Heart left ventricle (tissue), 16 donors: Measurements from ENCODE around the gene PDZD8. TPM values are rescaled to one million over a fixed set of nuclear protein-coding genes. Genes with fewer than 3 reads are reported as not detected.
A peak's percentile ranks its signal among the peaks of the same experiment; 100 is the strongest.

Source experiments
- ATAC-seq, 4 donors: fragments of 200-7000 bp; cut with Tn5 transposase; one replicate each; pipeline ENCODE4 v1.9.1; 2020 to 2022; ENCODE audit warnings: moderate library complexity in 4 of 4, mild to moderate bottlenecking in 3 of 4, moderate number of reproducible peaks in 1 of 4
- DNase-seq, 5 donors: peaks; one replicate each; pipeline ENCODE4 v3.0.0-alpha.2; 2020
- H3K27ac ChIP-seq, 12 donors: fragments of 200-600 bp; sonication (generic) in 4 of 12; one replicate each; pipeline versions ENCODE4 v1.5.0 to v1.8.0; 2016 to 2022; ENCODE audit warnings: mild to moderate bottlenecking in 2 of 12
- H3K27me3 ChIP-seq, 9 donors: fragments of 200-600 bp; sonication (generic) in 2 of 9; one replicate each; pipeline versions ENCODE4 v1.5.1 to v1.8.0; 2016 to 2022; ENCODE audit warnings: mild to moderate bottlenecking in 3 of 9
- H3K36me3 ChIP-seq, 9 donors: fragments of 200-600 bp; sonication (generic) in 2 of 9; one replicate each; pipeline versions ENCODE4 v1.5.0 to v1.8.0; 2018 to 2022; ENCODE audit warnings: mild to moderate bottlenecking in 2 of 9
- H3K4me1 ChIP-seq, 12 donors: fragments of 200-600 bp; sonication (generic) in 4 of 12; one replicate each; pipeline versions ENCODE4 v1.5.0 to v1.8.0; 2016 to 2022; ENCODE audit warnings: mild to moderate bottlenecking in 3 of 12
- H3K4me3 ChIP-seq, 12 donors: fragments of 200-600 bp; sonication (generic) in 4 of 12; one replicate each; pipeline versions ENCODE4 v1.5.0 to v1.8.0; 2017 to 2022; ENCODE audit warnings: mild to moderate bottlenecking in 9 of 12, moderate library complexity in 4 of 12
- H3K9me3 ChIP-seq, 12 donors: fragments of 200-600 bp; sonication (generic) in 4 of 12; one replicate each; pipeline versions ENCODE4 v1.5.0 to v1.8.0; 2016 to 2022; ENCODE audit warnings: mild to moderate bottlenecking in 1 of 12
- POLR2A ChIP-seq, 2 donors: fragments of 450-650 bp; IDR thresholded peaks; one replicate each; pipeline ENCODE4 v1.6.1; 2017; ENCODE audit warnings: antibody characterized with exemption in 2 of 2, mild to moderate bottlenecking in 2 of 2, moderate library complexity in 2 of 2
- WGBS, 4 donors: extraction: QIAGEN DNeasy Blood & Tissue Kit in 2 of 4; methylation state at CpG; one replicate each; pipeline versions ENCODE4 v1.1.5 to v1.1.7; 2013 to 2018; 5-methylcytosine and 5-hydroxymethylcytosine counted together
- intact Hi-C, 10 donors: fragments of 100-400 bp; cut with DNase I; formaldehyde crosslinking; loops; one replicate each; pipeline versions ENCODE4 v1.11.1 to v1.14.2; 2022
- polyA plus RNA-seq, 2 donors: library from polyadenylated mRNA; stranded (reverse); fragments of 200-250 nt; gene quantifications; one replicate each; pipeline ENCODE4 v1.2.3, GENCODE V29; 2013
- total RNA-seq, 9 donors: library from RNA; depleted of rRNA in 2 of 9; stranded (reverse); fragments of >200 nt in 2 of 9; fragmentation: NEBNext Ultra II Directional in 3 of 9; extraction: Animal tissue kit (Norgen Biotek cat#: 25700) in 3 of 9; gene quantifications; one replicate each; pipeline versions ENCODE4 v1.1.0 to v1.2.4, GENCODE V29; 2016 to 2023
- TF ChIP-seq, protein P1 (sequence below), 12 donors: fragments of 200-600 bp; sonication (generic) in 4 of 12; IDR thresholded peaks; one replicate each; pipeline versions ENCODE4 v1.5.0 to v1.8.0; 2018 to 2022; ENCODE audit warnings: antibody characterized with exemption in 12 of 12, mild to moderate bottlenecking in 5 of 12
- donor health status: ischemic (EF 13 %, LVEDD 7.1; RV severe dilation, severe dysfunction).
- donor health status: healthy with polysubstance abuse.
- donor health status: DM: no; HTN: yes; CAD: no.
- donor health status: DM: no; HTN: no; CAD: no.
- donor health status: ischemic (EF 25% LVEDD 6.9; RV normal size, moderate dysfunction).
- donor health status: ischemic (EF 25% LVEDD 5.7; RV mildly dilated, moderate dysfunction).
- donor health status: healthy.
- donor health status: DM: yes; HTN: yes; CAD: no.
- donor health status: ischemic (EF 35%, LVEDD 5.7; RV mildly dilated, moderate dysfunction).
- donor health status: nonischemic (EF 11% LVEDD 7.7; RV severe dilation, severe dysfunction).
- donor health status: DM: yes; HTN: yes; CAD: no.
- donor health status: PGD.
- donor health status: ischemic (EF 29% LVEDD 5.4; RV normal size, mild dysfunction).
- donor health status: nonischemic (EF 23%, LVEDD 6.1; RV moderate dilation, normal function).

Gene PDZD8
- total and polyA plus RNA-seq, 11 donors: 2.0 to 37.2 (median 24.1) TPM

DNA sequence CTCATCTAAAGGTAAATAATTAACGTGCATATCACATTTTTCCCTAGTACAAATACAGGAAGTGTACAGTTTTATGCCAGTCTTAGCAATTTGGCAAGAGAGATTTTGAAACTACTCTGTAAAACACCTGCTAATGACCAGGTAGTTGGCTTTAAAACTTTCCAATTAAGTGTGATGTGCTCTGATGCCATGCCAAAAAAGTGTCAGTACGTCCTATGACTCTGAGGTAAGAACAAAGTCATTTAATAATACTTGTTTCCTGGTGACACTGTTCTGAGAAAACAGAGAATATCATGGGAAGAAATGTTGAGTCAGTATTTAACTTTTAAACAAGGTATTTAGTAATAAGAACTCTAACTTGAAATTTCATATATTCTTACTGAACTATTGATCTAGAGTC is 9.6 kb downstream of the PDZD8 start:
- Histone ChIP-seq H3K27ac (no peak overlapping the region), H3K4me3 (no peak overlapping the region), H3K9me3 (no peaks in the 10 kb centered on the region), H3K27me3 (no peaks in the 10 kb centered on the region), H3K36me3 (no peaks in the 10 kb centered on the region), H3K4me1 (peaks cover 0 to 64% (median 22%) of the 10 kb centered on the region in 12 donors)
- intact Hi-C loops: no loop called here
- DNase-seq: no peak
- WGBS, 4 donors: 26 to 36% (median 33%) methylated on average over 2 of the region's 2 CpGs
- TF ChIP-seq, protein P1, sequence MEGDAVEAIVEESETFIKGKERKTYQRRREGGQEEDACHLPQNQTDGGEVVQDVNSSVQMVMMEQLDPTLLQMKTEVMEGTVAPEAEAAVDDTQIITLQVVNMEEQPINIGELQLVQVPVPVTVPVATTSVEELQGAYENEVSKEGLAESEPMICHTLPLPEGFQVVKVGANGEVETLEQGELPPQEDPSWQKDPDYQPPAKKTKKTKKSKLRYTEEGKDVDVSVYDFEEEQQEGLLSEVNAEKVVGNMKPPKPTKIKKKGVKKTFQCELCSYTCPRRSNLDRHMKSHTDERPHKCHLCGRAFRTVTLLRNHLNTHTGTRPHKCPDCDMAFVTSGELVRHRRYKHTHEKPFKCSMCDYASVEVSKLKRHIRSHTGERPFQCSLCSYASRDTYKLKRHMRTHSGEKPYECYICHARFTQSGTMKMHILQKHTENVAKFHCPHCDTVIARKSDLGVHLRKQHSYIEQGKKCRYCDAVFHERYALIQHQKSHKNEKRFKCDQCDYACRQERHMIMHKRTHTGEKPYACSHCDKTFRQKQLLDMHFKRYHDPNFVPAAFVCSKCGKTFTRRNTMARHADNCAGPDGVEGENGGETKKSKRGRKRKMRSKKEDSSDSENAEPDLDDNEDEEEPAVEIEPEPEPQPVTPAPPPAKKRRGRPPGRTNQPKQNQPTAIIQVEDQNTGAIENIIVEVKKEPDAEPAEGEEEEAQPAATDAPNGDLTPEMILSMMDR (IDR thresholded peaks at IDR 0.05): no peak
- no peak for TF ChIP-seq POLR2A (IDR thresholded peaks at IDR 0.05)
- peak in 2 of 4 donors; percentile 44 to 49 for ATAC-seq

GRCh38 chr10:117364110-117364960 is 10.9 kb downstream of the PDZD8 start:
- H3K27ac ChIP-seq: no peak overlapping the region
- no peak for ATAC-seq
- no peaks in the 10 kb centered on the region for H3K9me3 ChIP-seq
- H3K27me3 ChIP-seq: no peaks in the 10 kb centered on the region
- no peaks in the 10 kb centered on the region for H3K36me3 ChIP-seq
- H3K4me1 ChIP-seq: peaks cover 0 to 54% (median 18%) of the 10 kb centered on the region in 12 donors
- 67 to 75% (median 71%) methylated on average over 6 of the region's 6 CpGs for WGBS, 4 donors
- no peak overlapping the region for H3K4me3 ChIP-seq
- intact Hi-C loops: no loop called here
- DNase-seq: no peak
- no peak for TF ChIP-seq POLR2A (IDR thresholded peaks at IDR 0.05)
- TF ChIP-seq, protein P1 (IDR thresholded peaks at IDR 0.05): no peak

- H3K4me3 ChIP-seq: no peak overlapping the region
- no peak overlapping the region for H3K27ac ChIP-seq
- intact Hi-C loops: no loop called here
- DNase-seq: no peak
- no peaks in the 10 kb centered on the region for H3K36me3 ChIP-seq
- TF ChIP-seq, protein P1 (IDR thresholded peaks at IDR 0.05): no peak
- no peak for TF ChIP-seq POLR2A (IDR thresholded peaks at IDR 0.05)
- H3K27me3 ChIP-seq: no peaks in the 10 kb centered on the region
- WGBS, 4 donors: 79 to 92% (median 84%) methylated on average over 2 of the region's 2 CpGs
- ATAC-seq: no peak
- H3K4me1 ChIP-seq: peaks cover 0 to 53% (median 18%) of the 10 kb centered on the region in 12 donors
- no peaks in the 10 kb centered on the region for H3K9me3 ChIP-seq
These were observed 12.2 kb downstream of the PDZD8 start for GRCh38 chr10:117363028-117363427.

DNA sequence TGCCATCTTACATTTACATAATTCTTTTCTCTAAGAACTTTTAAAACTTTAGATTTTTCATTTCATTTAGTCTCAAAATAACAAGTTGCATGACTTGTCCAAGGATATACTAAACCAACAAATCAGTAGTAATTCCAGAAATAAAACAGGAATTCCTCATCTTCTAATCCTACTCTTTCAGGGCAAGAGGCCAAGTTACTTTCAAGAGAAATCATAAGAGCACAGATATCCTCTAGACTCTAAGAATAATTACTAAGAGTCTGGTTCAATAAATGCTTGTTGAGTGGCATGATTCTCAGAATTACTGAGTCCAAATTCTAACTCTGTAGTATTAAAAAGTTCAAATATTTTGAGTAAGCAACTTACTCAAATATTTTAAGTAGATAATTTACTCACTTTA is 12.9 kb downstream of the PDZD8 start:
- intact Hi-C loops: no loop called here
- peaks cover 0 to 53% (median 17%) of the 10 kb centered on the region in 12 donors for H3K4me1 ChIP-seq
- no peak for ATAC-seq

More for the DNA sequence above, 12.9 kb downstream of the PDZD8 start:
- DNase-seq: no peak
- TF ChIP-seq, protein P1 (IDR thresholded peaks at IDR 0.05): no peak
- TF ChIP-seq POLR2A (IDR thresholded peaks at IDR 0.05): no peak
- H3K27ac ChIP-seq: no peak overlapping the region
- no peaks in the 10 kb centered on the region for H3K36me3 ChIP-seq
- H3K9me3 ChIP-seq: no peaks in the 10 kb centered on the region
- H3K4me3 ChIP-seq: no peak overlapping the region
- H3K27me3 ChIP-seq: no peaks in the 10 kb centered on the region
